Gastrocnemius medialis (tissue), 4 donors: ENCODE results near the gene AMBP.

Experiments
- POLR2A ChIP-seq, 2 donors: fragments of 450-650 bp; IDR thresholded peaks; one replicate each; pipeline ENCODE4 v1.6.1; 2017; ENCODE audit warnings: antibody characterized with exemption in 2 of 2, mild to moderate bottlenecking in 2 of 2, moderate library complexity in 2 of 2
- TF ChIP-seq, protein P1 (sequence below), 5 experiments: fragments of 450-650 bp in 3 of 5; fragments of 200-600 bp in 2 of 5; sonication (generic) in 2 of 5; IDR thresholded peaks in 4 of 5; conservative IDR thresholded peaks in 1 of 5; 1 replicate in 4 of 5; 2 replicates in 1 of 5; pipeline ENCODE4 v1.5.1; 2016 to 2019; ENCODE audit warnings: antibody characterized with exemption in 5 of 5, mild to moderate bottlenecking in 3 of 5, moderate library complexity in 3 of 5

DNA sequence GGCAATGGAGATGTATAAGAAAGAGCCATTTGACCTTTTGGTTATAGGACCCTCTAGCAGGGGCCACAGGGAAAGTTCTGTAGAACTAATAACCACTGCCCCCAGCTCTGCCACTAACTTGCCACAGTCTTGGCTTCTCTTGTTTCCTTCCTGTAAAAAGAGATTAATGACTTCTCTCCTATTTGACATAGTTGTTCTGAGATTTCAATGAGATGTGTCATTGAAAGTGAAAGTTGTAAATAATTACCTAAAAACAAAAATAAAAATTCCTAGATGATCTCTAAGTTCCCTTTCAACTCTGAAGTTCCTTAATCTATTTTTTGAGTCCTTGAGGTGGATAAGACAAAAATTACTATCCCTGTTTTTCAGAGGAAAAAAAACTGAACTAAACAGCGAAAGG lies 22.4 kb upstream of the AMBP start:
- no peak for TF ChIP-seq POLR2A (IDR thresholded peaks at IDR 0.05)
- TF ChIP-seq, protein P1, sequence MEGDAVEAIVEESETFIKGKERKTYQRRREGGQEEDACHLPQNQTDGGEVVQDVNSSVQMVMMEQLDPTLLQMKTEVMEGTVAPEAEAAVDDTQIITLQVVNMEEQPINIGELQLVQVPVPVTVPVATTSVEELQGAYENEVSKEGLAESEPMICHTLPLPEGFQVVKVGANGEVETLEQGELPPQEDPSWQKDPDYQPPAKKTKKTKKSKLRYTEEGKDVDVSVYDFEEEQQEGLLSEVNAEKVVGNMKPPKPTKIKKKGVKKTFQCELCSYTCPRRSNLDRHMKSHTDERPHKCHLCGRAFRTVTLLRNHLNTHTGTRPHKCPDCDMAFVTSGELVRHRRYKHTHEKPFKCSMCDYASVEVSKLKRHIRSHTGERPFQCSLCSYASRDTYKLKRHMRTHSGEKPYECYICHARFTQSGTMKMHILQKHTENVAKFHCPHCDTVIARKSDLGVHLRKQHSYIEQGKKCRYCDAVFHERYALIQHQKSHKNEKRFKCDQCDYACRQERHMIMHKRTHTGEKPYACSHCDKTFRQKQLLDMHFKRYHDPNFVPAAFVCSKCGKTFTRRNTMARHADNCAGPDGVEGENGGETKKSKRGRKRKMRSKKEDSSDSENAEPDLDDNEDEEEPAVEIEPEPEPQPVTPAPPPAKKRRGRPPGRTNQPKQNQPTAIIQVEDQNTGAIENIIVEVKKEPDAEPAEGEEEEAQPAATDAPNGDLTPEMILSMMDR (IDR thresholded peaks at IDR 0.05 in 4 of 5, conservative IDR thresholded peaks at IDR 0.05 in 1 of 5), result no peak
